Activated naive CD4-positive, alpha-beta T cell treated with Interleukin-2 at 50 U/mL for 16 hours (primary cell): Measurements from ENCODE around the gene AP2A2.
A peak's percentile ranks its signal among the peaks of the same experiment; 100 is the strongest.

Experiments used
- DNase-seq: peaks from one replicate; pipeline ENCODE4 v3.0.0-alpha.2; 2020

Gene AP2A2

DNA sequence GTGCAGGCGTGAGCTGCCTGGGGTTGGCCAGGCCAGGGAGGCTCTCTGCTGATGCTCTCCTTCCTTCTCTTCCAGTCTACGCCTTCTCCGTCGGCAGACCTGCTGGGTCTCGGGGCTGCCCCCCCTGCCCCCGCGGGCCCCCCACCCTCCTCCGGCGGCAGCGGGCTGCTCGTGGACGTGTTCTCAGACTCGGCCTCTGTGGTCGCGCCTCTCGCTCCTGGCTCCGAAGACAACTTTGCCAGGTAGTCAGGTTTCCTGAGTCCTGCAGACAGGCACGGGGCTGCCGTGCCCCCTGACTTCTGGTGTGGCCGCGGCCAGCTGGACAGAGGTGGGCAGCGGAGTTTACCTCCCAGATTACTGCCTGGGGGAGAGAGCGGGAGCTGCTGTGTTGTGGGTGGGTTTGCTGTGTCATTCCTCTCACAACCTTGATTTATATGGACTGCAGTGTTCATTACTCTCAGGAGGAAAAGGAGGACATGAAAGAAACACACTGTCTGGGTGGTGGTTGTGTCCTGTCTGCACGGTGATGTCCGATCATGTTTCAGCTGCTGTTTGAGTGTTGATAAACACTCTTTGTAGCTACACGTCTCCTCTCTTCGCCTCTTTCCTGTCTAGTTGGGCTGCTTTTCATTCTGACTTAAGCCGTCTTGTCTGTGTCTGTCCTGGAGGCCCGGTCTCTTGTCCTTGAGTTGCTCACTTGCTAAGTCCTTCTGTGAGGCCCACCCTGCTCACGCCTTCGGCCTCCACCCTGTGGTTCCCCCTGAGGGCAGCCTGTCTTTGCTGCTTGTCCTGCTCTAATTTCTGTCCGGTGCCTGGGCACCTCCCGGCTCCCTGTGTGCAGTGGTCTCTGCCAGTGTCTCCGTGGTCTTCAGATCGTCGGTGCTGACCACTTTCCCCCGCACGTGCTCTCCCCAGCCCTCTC, 74.9 kb downstream of the AP2A2 start:
- DNase-seq, result no peak

DNA sequence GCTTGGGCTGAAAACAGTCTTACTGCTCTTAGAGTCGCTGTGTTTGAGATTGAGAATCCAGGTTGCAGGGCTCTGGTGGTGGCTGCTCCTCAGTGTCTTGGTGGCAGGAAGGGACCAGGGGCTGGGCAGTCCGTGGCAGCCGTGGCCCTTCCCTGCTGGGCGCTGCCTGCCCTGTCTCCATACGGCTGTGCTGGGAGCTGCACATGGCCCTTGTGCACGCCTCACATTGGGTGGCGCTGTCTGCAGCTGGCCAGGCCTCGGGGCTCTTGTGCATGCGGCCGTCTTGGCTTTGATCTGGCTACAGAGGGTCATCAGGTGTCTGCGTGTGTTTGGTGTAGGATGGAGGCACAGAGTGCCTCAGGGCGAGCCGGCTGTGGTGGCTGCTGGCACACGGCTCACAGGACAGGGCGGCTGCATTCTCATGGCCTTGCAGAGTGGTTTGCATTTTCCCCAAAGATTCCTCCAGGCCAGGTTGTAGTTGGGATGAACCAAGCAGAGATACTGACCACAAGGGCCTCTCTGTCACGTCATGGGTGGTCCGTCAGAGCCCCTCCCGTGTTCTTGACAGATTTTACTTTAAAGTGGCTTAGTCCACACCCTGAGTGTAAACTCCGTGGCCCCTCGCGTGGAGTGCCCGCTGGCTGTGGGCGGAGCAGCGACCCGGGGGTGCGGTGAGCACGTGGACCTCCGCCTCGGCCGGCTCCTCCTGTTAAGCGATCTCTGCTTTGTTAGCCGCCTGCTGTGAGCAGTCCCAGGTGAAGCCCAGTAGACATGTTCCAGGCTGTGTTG, 76.1 kb downstream of the AP2A2 start:
- no peak for DNase-seq

DNA sequence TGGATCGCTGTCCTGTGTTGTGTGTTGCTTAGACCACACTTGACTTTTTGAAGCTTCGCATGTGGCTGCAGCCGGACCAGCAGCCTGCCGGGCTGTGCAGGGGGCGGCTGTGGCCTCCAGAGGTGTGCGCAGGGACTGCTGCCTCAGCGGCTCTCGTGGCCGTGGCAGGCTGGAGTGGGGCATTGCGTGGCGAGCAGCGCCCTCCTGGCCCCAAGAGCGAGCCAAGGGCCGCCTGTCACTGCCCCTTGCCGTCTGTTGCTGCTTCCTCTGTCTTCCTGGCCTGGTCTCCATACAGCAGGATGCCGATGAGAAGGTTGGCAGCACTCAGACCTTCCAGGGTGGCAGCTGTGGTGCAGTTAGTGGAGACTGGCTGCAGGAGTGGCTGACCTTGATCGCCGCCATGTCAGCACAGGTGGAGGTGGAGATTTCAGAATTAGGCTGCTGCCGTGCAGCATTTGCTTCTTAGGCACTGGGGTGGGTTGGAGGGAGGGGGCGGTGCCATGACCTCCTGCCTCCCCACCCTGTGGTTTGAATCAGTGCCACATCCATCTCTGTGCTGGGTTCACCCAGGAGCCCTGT, 76.8 kb downstream of the AP2A2 start:
- DNase-seq, result no peak

DNA sequence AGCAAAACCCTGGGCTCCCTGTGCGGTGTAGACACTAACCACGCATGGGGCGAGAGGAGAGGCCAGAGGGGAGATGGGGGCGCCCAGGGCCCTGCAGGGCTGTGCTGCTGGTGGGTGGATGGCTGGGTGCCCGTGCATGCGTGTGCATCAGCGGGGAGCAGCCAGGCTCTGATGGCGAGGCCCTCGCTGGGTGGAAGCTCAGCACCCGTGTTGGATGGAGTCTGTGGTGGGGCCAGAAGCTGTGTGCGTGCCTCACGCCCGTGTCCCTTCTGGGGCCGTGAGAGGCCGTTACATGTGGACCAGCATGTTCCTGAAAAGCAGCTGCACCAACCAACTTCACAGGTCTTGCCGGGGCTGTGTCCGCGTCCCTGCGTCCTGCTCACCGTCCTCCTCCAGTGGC, 77.5 kb downstream of the AP2A2 start:
- no peak for DNase-seq

DNA sequence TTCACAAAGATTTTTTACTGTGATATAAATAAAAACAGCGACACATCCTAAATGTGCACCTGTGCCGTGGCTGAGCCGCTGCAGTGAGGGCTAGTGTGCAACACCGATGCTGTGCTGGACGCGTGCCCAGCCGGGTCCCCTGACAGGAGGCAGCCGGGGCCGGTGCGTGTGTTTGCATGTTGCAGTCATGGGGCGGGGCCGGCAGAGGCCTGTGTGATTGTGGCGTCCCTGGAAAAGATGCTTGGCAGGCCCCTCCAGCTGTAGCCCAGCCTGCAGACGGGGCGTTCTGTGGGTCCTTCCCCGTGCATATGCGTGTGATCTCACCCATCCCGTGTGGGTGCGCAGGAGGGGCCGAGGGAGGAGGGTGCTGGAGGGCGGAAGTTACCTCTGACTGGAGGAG, 80.3 kb downstream of the AP2A2 start:
- no peak for DNase-seq

DNA sequence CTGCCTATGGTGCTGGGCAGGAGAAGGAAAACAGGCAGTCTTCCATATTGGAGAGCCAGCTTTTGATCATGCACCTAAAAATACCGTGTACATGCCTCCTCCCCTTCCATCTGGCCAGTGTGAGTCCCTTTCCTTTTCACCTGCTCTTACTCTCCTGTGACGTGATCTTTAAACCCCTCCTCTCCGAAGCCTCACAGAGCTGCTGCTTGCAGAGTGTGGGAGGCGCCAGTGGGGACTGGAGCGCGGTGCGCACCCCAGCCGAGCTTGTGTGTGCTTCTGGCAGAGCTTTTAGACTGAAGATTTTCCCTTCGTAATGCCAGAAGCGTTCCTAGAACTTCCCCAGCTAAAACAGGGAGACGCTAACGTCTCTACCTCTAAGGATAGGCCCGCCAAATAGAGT, 81.1 kb downstream of the AP2A2 start:
- no peak for DNase-seq

DNA sequence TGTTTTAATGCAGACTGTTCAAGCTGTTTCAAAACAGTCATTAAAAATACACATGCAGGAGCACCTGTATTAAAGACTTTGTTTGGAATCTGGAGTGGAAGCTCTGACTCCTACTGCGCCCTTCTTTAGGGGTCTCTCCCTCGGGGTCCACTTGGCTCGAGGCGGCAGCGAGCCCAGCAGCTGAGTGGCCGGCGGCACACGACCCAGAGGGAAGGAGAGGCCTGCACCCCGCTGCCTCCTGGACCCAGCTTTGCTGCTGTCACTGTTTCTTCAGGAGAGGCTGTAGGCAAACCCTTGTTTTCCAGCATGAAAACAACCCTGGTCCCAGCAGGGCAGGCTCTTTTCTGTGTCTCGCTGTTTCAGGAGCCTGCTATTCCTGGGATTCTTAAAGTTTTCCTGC, 81.6 kb downstream of the AP2A2 start:
- DNase-seq, result no peak

DNA sequence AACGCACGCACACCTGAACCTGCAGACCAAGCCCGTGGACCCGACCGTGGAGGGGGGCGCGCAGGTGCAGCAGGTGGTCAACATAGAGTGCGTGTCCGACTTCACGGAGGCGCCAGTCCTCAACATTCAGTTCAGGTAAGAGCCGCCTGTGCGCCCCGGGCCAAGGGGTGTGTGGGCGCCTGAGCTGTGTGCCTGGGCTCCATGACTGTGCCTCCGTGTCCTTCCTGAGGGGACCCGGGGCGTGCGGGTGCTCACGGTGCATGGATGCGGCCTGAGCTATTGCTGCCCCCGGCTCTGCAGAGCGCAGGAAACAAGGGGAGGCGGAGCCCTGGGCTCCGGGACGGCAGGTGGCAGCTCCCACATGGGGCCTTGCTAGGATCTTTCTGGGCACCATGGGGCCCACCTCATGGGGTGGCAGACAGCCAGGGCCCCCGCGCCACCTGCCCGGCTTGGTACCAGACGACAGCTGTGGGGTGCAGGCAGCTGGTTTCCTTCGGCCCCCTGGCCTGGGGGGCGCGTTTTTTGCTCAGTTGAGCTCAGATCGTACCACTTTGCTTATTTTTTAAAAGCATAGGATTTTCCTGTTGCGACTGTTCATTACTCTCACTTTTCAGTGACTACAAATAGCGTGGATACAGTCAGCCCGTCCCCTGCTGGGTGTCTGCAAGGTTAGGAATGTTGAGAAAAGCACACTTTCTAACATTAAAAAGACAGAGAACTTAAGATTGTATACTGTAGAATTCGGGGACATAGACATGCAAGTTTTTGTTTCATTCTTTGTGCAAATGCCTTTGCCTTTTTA, 82.5 kb downstream of the AP2A2 start:
- DNase-seq, result no peak

DNA sequence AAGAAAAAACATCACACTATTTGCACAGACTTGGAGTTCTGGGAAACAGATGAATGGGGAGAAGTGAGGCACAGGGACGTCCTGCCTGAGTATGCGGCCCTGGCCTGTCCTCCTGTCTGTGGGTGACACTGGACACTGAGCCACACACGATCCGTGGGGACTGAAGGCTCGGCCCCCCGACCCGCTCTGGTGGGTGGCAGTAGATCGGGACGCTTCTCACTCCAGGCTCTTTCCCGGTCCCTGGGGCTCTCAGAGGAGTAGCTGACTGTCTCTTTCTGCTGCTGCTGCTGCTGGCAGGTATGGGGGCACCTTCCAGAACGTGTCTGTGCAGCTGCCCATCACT, 83.1 kb downstream of the AP2A2 start:
- DNase-seq, result no peak

DNA sequence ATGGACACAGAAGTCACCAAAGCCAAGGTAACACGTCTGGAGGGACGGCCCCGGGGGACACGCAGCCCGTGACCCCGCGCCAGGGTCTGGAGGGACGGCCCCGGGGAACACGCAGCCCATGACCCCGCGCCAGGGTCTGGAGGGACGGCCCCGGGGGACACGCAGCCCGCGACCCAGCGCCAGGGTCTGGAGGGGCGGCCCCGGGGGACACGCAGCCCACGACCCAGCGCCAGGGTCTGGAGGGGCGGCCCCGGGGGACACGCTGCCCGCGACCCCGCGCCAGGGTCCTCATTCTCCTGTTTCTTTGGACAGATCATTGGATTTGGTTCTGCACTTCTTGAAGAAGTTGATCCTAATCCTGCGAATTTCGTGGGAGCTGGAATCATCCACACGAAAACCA, 83.7 kb downstream of the AP2A2 start:
- no peak for DNase-seq

DNA sequence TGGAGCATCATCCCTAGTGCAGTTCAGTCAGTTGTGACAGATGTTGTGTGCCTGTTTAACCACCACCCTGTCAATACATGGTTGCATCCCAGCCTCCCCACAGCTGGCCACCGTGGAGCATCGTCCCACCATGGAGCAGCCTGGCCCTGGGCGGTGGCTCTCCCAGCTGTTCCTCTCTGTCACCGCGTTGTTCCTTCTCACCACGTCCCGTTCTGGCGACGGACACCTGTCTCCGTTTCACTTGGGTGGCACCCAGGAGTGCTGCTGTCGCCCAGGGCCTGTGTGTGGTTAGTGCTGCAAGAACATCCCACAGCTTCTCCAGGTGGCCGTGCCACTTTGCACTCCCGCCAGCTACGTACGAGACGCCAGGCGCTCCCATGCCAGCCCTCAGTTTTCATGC, 84.3 kb downstream of the AP2A2 start:
- DNase-seq, result no peak

DNA sequence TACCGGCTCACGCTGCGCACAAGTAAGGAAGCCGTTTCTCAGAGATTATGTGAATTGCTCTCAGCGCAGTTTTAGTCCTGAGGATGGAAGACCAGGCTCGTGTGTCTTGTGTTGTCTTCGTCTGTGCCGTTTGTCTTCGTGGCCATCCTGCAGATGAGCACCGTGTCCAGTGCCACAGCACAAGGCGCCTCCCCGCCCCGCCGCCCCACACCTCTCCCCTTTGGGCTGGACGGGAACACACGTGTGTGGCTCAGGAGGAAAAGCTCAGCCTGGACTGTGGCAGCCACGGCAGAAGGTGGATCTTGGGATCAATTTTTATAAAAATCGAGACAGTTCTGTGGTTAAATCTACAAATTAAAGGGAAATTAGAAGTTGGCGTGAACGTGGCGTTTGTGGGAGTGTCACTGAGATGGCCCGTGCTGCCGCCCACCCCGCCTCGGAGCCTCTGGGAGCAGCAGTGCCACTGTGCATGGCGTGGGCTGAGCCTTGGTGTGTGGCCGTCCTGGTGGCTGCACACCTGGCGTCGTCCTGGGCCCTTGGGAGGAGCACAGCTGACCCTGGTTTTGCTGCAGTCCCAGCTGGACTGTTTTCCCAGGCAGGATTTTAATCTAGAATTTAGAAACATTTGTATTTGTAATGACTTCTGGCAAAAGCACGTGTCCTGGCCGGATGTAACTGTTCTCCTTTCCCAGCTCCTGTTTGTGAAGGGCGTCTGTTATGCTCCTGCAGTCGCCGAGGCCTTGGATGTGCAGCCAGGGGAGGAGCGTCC, 85.1 kb downstream of the AP2A2 start:
- no peak for DNase-seq

DNA sequence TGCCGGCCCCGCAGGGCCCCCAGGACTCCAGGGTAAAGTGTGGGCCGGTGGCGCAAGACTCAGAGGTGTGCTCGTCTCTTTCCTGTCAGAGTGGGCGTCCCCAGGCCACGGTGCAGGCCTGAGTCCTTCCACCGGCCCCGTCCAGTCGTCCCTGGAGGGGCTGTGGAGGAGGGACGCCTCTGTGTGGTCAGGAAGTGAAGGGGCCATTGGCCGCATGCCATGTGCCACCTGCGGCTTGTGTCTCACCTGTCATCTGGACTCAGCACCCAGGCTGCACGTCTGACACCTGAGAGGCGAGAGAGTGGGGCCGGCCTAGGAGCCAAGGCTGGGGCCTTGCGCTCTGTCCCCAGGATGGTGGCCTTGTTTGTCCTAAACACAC, 85.6 kb downstream of the AP2A2 start:
- DNase-seq, result no peak

DNA sequence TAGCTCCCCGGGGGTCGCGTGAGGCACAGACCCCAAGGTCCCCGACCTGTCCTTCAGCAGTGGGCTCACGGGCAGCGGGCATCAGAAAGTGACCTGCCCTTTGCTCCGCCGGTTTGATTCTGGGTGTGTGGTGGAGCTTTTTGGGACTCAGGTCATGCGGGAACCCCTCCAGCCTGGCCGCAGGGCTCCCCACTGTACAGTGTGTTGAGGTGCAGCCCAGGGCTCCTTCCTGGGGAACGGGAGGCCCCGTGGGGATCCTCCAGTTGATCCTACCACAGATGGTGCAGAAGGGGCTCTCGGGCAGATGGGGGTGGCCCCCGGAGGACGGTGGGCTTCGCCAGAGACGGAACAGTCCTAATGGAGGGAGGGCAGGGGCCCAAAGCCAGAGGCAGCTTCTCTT, 86.6 kb downstream of the AP2A2 start:
- no peak for DNase-seq

DNA sequence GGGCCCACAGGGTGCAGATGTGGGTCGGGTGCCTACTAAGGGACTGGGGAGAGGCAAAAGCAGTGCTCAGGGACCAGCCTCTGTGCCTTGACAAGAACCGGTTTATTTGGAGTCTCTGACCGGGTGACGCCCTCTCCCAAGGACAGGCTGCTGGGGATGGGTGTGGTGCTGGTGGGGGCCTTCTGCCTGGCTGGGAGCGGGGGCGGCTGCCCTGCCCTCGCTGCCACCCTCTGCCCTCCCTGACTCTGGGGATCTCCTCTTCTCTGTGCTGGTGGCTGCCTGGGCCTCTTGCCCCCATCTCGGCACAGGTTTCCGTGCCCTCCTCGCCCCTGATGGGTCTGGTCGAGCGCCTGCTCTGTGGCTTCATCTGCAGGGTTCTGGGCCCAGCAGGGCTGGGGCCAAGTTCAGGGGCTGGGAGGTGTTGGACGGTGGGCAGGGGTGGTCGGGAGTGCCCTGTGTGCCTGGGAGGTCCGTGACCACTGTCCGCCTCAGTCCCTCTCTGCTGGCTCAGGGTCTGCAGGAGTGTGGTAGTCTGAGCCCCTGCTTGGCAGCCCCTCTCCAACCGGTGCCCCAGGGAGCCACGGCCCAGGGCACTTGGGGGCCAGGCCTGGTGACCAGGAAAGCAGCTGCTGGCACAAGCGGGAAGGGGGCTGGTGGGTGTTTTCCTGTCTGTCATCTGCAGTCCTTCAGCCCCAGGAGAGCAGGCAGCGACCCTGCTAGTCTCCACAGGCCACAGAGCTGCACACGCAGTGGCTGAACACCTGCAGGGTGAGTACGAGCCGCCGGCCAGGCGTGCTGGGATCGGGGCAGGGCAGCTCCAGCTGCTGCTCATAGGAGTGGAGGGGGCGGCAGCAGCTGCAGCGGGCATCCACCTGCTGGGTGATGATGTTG, 87.3 kb downstream of the AP2A2 start:
- DNase-seq, result no peak

DNA sequence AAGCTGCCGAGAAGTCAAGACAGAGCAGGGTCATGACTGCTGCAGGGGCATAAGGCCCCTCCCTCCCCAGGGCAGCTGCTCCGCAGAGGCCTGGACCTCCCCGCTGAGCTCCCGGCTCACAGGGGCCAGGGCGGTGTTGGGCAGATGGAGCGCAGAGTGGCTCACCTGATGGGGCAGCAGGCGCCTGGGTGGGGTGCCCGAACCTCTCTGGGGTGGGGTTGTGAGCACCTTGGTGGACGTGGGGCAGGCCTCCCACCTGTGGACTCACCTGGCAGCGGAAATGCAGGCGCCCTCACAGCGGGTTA, 87.9 kb downstream of the AP2A2 start:
- DNase-seq, result no peak

DNA sequence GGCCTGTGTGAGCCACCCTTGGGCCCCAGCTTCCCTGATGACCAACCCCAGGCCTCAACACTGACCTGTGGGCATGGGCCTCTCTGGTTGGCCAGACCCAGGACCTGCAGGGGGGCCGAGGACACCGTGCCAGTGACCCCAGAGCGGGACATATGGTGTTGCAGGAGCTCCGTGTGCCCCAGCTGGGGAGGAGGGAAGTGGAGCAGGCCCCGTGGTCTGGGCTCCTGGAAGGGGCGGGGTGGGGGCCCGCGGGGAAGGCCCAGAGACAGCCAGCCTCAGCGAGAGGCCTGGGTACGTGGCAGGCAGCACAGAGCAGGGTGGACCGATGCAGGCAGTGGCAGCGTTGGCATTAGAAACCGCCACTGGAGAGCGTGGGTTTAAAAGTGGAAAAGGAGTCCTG, 88.6 kb downstream of the AP2A2 start:
- no peak for DNase-seq

DNA sequence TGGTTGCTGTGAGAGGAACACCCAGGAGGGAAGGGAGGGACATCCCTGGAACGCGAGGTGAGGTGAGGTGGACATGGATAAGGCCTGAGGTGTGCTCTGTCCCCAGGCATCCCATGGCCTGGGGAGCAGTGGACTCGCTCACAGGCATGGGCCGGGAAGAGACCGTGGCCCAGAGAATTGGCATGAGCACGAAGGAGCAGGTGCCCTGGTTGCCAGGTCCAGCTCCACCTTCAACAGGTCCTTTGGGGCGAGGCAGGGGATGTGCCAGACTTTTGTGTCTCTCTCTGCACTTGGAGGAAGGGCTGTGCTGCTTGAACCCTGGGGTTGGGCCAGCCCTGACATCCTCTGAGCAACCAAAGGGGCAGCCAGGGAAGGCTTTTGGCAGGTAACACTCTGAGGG, 89.4 kb downstream of the AP2A2 start:
- DNase-seq, result no peak

DNA sequence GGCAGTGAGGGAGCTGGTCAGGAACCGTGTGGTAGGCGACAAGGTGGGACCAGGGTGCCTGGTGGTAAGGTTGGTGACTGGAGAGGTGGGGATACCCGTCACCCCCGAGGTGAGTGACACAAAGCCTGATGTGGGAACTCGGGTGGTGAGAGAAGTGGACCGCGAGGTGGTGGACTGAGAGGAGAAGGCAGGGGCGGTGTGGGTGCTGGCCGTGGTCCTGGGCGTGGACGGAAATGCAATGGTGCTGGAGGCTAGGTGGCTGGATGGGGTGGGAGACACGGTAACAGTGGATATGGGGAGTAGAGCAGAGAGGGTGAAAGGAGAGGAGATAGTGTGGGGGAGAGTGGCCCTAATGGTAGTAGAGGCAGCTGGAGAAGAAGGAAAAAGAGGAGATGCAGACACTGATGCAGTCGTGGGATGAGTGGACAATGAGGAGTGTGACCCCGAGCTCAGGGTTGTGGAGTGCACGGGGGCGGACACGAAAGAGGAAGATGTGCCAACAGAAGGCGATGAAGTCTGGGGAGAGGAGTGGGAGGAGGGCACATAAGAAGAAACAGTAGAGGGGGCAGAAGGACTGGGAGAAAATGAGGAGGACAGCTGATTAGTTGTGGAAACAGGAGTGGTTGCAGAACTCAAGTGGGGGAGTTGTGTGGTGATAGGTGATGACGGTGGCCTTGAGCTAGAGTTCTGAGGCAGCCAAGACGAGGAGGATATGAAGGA, 90.3 kb downstream of the AP2A2 start:
- DNase-seq, result no peak

DNA sequence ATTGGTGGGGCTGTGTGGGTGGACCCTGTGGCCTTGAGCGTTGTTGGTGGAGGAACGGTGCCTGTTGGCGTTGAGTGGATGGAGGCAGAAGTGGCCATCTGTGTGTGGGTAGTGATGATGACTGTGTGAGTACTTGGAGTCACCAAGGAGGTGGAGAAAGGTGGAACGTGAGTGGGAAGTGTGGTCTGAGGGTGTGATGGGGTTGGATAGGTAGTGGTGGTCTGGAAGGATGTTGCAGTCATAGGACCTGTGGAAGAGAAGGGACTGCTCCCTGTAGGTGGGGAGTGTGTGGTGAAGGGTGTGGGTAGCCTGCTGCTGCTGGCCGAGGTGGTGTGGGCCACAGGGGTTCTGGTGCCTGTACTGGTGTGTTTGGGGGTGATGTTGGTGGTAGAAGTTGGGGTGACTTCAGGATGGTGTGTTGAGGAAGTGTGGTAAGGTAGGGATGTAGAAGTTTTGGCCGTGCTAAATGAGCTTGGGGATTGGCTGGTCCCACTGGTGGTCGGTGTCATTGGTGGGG, 91.0 kb downstream of the AP2A2 start:
- peak; percentile 21 for DNase-seq
